Testis (tissue), 3 donors: ENCODE measurements around the gene MKS1. TPM values are rescaled to one million over a fixed set of nuclear protein-coding genes. Genes with fewer than 3 reads are reported as not detected.

Source experiments
- DNase-seq: peaks from one replicate; pipeline ENCODE4 v3.0.0-alpha.2; 2019
- H3K27ac ChIP-seq, 2 donors: fragments of 200-600 bp; sonication (generic); one replicate each; pipeline ENCODE4 v1.5.1; 2019
- H3K27me3 ChIP-seq: fragments of 200-600 bp; sonication (generic); one replicate; pipeline ENCODE4 v1.5.1; 2019
- H3K36me3 ChIP-seq: fragments of 200-600 bp; sonication (generic); one replicate; pipeline ENCODE4 v1.5.1; 2017; ENCODE audit warnings: low read depth; ENCODE audit errors: missing control alignments
- H3K4me1 ChIP-seq: fragments of 200-600 bp; sonication (generic); one replicate; pipeline ENCODE4 v1.5.1; 2019
- H3K4me3 ChIP-seq, 2 donors: fragments of 200-600 bp; sonication (generic); one replicate each; pipeline ENCODE4 v1.5.1; 2017 to 2019
- H3K9me3 ChIP-seq: fragments of 200-600 bp; sonication (generic); one replicate; pipeline ENCODE4 v1.5.1; 2017
- CTCF ChIP-seq, 3 experiments: fragments of 450-650 bp in 2 of 3; fragments of 200-600 bp in 1 of 3; sonication (generic) in 1 of 3; IDR thresholded peaks; one replicate each; pipeline ENCODE4 v1.5.1; 2016 to 2019; ENCODE audit warnings: antibody characterized with exemption in 3 of 3, mild to moderate bottlenecking in 2 of 3, moderate library complexity in 1 of 3
- POLR2A ChIP-seq: fragments of 450-650 bp; IDR thresholded peaks from one replicate; pipeline ENCODE4 v1.6.1; 2017; ENCODE audit warnings: antibody characterized with exemption, mild to moderate bottlenecking, moderate library complexity
- WGBS, 2 donors: methylation state at CpG; one replicate each; pipeline ENCODE4 v1.1.5; 2018; 5-methylcytosine and 5-hydroxymethylcytosine counted together
- intact Hi-C: fragments of 100-400 bp; cut with DNase I; formaldehyde crosslinking; loops from one replicate; pipeline ENCODE4 v1.15.1; 2023; ENCODE audit warnings: low total_unique reads
- polyA plus RNA-seq: library from polyadenylated mRNA; stranded (reverse); fragments of 350-450 nt; fragmentation: Illumina TruSeq; extraction: RNeasy Lipid Tissue Mini Kit (QIAGEN cat#74804); gene quantifications from one replicate; pipeline ENCODE4 v1.2.3, GENCODE V29; 2014; ENCODE audit warnings: low read depth, low replicate concordance; ENCODE audit not compliant: insufficient read depth
- total RNA-seq, 2 donors: library from RNA; depleted of rRNA; stranded (reverse); fragments of >200 nt; gene quantifications; one replicate each; pipeline ENCODE4 v1.2.3, GENCODE V29; 2016

The MKS1 gene
- total and polyA plus RNA-seq, 3 donors from 2014 or later = 32.0 to 34.3 (median 32.3) TPM

GRCh38 chr17:58229881-58230280 is 10.8 kb upstream of the MKS1 start:
- Histone ChIP-seq H3K36me3 (no peaks in the 10 kb centered on the region), H3K4me1 (no peaks in the 10 kb centered on the region), H3K9me3 (no peaks in the 10 kb centered on the region), H3K27me3 (no peaks in the 10 kb centered on the region), H3K27ac (no peak overlapping the region), H3K4me3 (no peak overlapping the region)
- no peak for TF ChIP-seq POLR2A
- TF ChIP-seq CTCF (IDR thresholded peaks at IDR 0.05) = no peak
- DNase-seq = no peak
- WGBS, 2 donors = 86 to 91% methylated on average over 4 of the region's 4 CpGs
- intact Hi-C loops = no loop called here

GRCh38 chr17:58229384-58229783 is 10.3 kb upstream of the MKS1 start:
- Histone ChIP-seq H3K27ac (no peak overlapping the region), H3K36me3 (no peaks in the 10 kb centered on the region), H3K4me1 (no peaks in the 10 kb centered on the region), H3K27me3 (no peaks in the 10 kb centered on the region), H3K9me3 (no peaks in the 10 kb centered on the region), H3K4me3 (no peak overlapping the region)
- intact Hi-C loops = no loop called here
- TF ChIP-seq POLR2A (no peak), CTCF (IDR thresholded peaks at IDR 0.05) (no peak)
- WGBS, 2 donors = 47 to 65% methylated on average over 1 of the region's 1 CpG
- DNase-seq = no peak

GRCh38 chr17:58228679-58229078 is 9.6 kb upstream of the MKS1 start:
- Histone ChIP-seq H3K36me3 (no peaks in the 10 kb centered on the region), H3K9me3 (no peaks in the 10 kb centered on the region), H3K27ac (no peak overlapping the region), H3K4me1 (no peaks in the 10 kb centered on the region), H3K27me3 (no peaks in the 10 kb centered on the region), H3K4me3 (no peak overlapping the region)
- no peak for TF ChIP-seq CTCF (IDR thresholded peaks at IDR 0.05)
- TF ChIP-seq POLR2A = no peak
- intact Hi-C loops = no loop called here
- 45 to 51% methylated on average over 3 of the region's 3 CpGs for WGBS, 2 donors
- DNase-seq = no peak

- Histone ChIP-seq H3K27ac (no peak overlapping the region), H3K27me3 (no peaks in the 10 kb centered on the region)
- WGBS, 2 donors = 78 to 86% methylated on average over 3 of the region's 3 CpGs
Observed at GRCh38 chr17:58227733-58228132, 8.7 kb upstream of the MKS1 start.

More at GRCh38 chr17:58227733-58228132, 8.7 kb upstream of the MKS1 start:
- no peaks in the 10 kb centered on the region for H3K36me3 ChIP-seq
- no peak for DNase-seq
- intact Hi-C loops = no loop called here
- H3K4me3 ChIP-seq = no peak overlapping the region
- H3K4me1 ChIP-seq = no peaks in the 10 kb centered on the region
- no peaks in the 10 kb centered on the region for H3K9me3 ChIP-seq
- TF ChIP-seq POLR2A (no peak), CTCF (IDR thresholded peaks at IDR 0.05) (no peak)
